AG08395 (cell line): Measurements from ENCODE around the gene ALG3.

Experiments used
- DNase-seq: peaks from one replicate; pipeline ENCODE4 v3.0.0; 2012; ENCODE audit warnings: mixed read lengths, low spot score

Gene ALG3

GRCh38 chr3:184235381-184236032 is 13.3 kb downstream of the ALG3 start:
- no peak for DNase-seq

GRCh38 chr3:184234671-184235380 is 13.9 kb downstream of the ALG3 start:
- no peak for DNase-seq

GRCh38 chr3:184234224-184234623 is 14.5 kb downstream of the ALG3 start:
- peak; percentile 79 for DNase-seq

DNA sequence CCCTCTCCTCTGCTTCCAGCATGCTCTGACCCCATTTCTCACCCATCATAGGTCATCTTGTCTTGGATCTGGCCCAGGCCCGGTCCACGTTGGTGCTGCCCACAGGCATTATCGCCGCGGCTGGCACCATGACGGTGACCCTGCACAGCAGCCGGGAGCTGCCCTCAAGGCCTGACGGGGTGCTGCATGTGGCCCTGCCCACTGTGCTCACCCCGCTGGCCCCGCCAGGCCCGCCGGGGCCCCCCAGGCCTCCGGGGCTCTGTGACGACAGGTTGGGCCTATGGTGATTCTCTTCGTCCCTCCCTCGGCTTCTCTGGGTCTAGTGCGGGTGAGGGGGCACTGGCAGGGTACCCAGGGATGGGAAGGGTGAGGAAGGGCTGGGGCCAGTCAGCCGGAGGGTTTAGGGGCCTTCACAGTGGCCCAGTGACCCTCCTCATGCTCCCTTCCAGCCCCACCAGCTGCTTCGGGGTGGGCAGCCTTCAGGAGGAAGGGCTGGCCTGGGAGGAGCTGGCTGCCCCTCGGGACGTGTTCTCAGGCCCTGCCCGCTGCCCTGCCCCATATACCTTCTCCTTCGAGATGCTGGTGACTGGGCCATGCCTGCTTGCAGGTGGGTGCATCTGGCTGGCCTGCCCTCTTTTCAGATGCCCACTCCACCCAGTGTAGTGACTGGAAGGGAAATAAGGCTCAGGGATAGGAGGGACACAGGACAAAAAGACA is 15.5 kb downstream of the ALG3 start:
- DNase-seq = no peak

DNA sequence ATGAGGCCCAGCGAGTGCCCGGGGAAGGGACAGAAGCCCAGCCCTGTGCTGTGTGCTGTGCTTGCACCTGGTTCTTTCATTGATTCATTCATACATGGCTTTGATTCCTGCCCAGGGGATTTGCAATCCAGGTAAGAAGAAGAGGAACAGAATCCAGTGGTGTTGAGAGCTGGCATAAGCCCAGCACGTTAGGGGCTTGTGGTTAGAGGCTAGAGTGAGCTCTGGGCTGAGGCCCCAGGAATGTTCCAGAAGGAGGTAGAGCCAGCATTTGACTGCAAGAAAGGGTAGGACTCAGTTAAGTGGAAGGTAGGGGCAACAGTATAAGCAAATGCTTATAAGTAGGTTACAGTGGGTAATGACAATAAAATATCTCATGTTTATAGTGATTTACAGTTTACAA is 17.1 kb downstream of the ALG3 start:
- DNase-seq = no peak

- no peak for DNase-seq
Measured at GRCh38 chr3:184230603-184231528, 17.9 kb downstream of the ALG3 start.

GRCh38 chr3:184230081-184230602 is 18.6 kb downstream of the ALG3 start:
- DNase-seq = no peak

- peak; percentile 72 for DNase-seq
Measured at GRCh38 chr3:184229394-184230080, 19.2 kb downstream of the ALG3 start, which contains the start of gene VWA5B2. TSS of gene VWA5B2 (plus strand) at chr3:184229585. CDS start at chr3:184230529, 944 bp downstream.

GRCh38 chr3:184228376-184229137 is 20.2 kb downstream of the ALG3 start:
- no peak for DNase-seq

GRCh38 chr3:184227481-184227935 is 21.3 kb downstream of the ALG3 start:
- peak; percentile 58 for DNase-seq

DNA sequence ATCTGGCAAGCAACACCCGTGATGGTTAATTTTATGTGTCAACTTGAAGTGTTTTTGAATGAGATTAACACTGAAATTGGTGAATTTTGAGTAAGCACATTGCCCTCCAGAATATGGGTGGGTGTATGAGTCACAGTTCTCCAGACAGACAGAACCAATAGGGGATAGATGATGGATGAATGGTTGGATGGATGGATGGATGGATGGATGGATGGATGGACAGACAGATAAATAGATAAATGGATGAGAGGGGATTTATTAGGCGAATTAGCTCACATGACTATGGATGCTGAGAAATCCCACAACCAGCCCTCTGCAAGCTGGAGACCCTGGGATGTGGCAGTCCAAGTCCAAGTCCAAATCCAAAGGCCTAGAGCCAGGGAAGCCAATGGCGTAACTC is 24.8 kb downstream of the ALG3 start:
- DNase-seq = no peak

- no peak for DNase-seq
Measured at GRCh38 chr3:184222521-184222920, 26.2 kb downstream of the ALG3 start.

GRCh38 chr3:184218814-184219213 is 29.9 kb downstream of the ALG3 start:
- DNase-seq = no peak

- no peak for DNase-seq
Measured at GRCh38 chr3:184211718-184212117, 37.0 kb downstream of the ALG3 start.

DNA sequence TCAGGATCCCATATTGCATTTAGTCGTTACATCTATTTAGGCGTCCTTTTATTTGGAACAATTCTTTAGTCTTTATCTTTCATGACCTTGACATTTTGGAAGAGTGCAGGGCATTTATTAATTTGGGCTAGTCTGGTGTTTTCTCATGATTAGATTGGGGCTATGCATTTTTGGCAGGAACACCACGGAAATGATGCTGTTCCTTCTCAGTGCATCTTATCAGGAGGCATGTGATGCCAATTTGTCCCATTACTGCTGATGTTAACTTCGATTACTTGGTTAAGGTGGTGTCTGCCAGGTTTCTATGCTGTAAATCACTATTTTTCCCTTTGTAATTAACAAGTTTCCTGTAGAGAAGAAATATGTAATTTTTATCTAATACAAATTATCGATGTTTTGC is 37.5 kb downstream of the ALG3 start:
- no peak for DNase-seq

- no peak for DNase-seq
Measured at GRCh38 chr3:184209146-184209923, 39.4 kb downstream of the ALG3 start.

GRCh38 chr3:184203526-184203925 is 45.2 kb downstream of the ALG3 start:
- no peak for DNase-seq

- DNase-seq = no peak
Measured at GRCh38 chr3:184200825-184201224, 47.9 kb downstream of the ALG3 start.

GRCh38 chr3:184198509-184198908 is 50.3 kb downstream of the ALG3 start:
- no peak for DNase-seq
